GM10847 (cell line): ENCODE data around the gene ABCC1.

Experiments used
- POLR2A ChIP-seq: IDR thresholded peaks from 2 replicates; pipeline ENCODE4 v1.6.1; 2011; ENCODE audit not compliant: insufficient read length; ENCODE audit errors: extremely low read depth

The ABCC1 gene

DNA sequence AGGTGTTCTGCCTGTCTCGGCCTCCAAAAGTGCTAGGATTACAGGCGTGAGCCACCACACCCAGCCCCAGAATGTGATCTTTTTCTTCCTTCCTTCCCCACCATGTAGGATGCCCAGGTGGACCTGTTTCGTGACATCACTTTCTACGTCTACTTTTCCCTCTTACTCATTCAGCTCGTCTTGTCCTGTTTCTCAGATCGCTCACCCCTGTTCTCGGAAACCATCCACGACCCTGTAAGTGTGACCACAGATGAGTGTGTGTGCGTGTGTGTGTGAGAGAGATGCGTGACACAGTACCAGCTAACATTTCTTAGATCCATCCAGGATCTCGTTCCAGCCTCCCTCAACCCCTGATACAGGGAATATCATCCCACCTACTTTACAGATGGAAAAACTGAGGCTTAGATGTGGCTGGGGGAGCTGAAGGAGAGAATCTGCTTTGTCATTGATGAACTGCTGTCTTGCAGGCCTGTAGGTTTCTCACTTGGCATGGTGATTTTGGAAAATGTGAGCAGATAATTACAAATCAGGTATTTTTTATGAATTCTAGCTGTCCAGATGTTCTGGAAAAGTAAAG is 67.1 kb downstream of the ABCC1 start:
- TF ChIP-seq POLR2A: no peak

DNA sequence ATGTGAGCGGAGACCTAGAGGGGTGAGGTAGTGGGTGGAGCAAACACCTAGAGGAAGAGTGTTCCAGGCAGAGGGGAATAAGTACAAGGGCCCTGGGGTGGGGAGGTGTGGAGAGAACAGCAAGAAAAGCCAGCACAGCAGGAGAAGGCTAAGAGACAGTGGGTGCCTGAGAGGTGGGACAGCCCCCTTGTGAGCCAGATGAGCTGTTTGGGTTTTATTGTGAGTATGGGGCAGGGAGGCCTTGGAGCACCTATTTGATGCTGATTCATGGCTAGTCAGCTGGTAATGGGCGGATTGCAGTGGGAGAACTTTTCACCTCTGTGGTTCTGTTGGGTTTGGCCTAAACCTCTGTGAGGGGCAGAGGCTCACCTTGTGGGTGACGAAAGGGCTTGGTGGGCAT is 68.4 kb downstream of the ABCC1 start:
- no peak for TF ChIP-seq POLR2A

DNA sequence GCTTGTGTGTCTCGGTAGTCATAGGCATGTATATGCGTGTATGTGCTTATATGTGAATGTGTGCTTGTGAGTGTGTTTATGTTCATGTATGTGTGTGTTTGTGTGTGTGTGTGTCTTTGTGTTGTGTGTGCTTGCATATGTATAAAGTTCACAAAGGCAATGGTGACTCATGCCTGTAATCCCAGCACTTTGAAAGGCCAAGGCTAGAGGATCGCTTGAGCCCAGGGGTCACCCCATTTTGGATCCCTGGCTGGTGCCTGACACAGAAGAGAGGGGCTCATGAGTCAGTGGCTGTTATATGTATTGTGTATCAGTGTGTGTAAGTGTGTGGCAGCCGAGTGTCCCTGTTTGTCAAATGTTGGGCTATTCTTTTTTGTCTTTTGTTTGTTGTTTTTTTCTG is 69.3 kb downstream of the ABCC1 start:
- TF ChIP-seq POLR2A: no peak

DNA sequence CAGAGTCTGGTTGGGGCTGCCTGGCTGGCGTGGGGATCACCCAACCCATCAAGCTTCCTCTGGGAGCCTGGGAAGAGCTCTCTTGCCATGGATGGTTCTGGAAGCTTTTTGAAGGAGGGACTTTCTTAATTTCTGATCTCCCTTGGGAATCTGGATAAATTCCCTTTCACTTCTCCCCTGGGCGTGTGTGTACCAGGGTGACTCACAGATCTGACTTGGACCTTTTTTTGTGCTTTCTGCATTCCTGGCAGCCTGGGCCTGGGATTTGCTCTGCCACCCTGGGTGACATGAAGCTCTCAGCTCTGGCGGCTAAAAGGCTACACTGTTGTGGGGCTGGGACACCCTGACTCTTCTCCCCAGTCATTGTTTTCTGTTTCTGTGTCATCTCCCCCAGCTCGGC is 70.1 kb downstream of the ABCC1 start:
- no peak for TF ChIP-seq POLR2A

DNA sequence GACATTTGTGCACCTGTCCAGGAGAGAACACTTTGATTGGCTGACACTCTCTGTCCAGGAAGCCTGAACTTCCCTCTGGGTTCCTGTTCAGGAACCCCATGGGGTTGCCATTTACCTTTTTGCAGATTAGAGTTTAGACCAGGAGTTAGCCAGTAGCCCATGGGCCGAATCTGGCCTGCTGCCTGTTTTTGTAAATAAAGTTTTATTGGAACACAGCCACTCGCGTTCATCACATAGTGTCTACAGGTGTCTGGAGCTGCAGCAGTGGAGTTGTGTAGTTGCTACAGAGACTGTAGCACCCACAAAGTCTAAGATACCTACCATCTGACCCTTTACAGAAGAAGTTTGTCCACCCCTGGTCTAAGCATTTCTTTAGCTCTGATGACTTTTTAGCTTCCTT is 70.9 kb downstream of the ABCC1 start:
- TF ChIP-seq POLR2A: no peak

DNA sequence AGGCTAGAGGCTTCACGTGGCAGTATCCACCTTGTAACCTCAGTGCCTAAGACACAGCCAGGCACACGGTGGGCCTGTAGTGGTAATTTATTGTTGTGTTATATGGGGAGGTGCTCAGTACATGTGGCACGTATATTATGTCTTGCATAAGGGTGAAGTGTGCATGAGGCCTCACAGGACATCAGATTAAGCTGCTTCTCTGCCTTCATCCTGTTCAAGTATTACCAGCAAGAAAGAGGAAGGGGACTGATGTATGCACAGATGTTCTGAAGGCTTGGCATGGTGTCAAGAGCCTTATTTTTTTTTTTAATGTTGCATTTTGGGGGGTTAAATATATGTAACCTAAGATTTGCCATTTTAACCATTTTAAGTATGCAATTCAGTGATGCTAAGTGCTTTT is 71.6 kb downstream of the ABCC1 start:
- TF ChIP-seq POLR2A: no peak

DNA sequence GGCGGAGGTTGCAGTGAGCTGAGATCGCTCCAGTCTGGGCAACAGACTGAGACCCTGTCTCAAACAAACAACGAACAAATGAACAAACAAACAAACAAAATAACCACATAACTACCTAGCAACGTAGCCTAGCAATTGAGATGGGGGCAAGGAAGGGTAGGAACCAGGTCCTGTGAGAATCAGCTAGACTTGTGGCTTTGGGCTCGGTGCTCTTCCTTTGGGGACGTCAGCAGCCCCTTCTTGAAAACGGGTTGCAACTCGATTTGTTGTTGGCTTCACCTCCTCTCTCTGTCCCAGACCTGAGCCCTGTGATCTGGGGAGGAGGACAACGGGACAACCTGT is 72.2 kb downstream of the ABCC1 start:
- no peak for TF ChIP-seq POLR2A

DNA sequence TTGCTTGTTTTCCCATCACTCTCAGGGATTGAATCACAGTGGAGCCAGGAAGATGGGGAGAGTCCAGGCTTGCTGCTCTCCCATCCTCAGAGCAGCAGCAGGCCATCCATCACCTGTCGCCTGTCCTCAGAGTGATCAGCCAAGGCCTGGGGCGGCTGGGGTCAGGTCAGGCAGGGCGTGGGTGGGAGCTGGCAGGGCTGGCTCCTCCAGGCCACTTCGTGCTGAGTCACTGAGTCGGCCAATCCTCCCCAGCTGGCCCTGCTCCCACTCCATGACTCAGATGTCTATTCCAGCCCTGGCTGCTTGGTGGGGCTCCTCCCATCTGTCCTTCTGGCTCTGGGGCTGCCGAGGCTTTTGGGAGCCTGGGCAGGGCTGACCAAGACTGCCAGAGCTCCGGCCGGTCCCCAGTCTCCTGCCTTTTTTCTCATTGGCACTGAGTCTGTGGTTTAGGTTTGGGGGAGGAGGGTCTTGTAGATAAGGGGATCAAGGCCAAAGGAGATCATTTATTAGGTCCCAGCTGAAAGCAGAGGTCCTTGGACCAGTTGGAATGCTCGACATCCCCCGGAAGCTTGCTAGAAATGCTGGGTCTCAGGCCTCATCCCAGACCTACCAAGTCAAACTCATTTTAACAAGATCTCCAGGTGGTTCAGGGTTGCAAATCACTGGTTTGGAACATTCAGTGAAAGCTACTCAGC is 72.7 kb downstream of the ABCC1 start:
- no peak for TF ChIP-seq POLR2A

DNA sequence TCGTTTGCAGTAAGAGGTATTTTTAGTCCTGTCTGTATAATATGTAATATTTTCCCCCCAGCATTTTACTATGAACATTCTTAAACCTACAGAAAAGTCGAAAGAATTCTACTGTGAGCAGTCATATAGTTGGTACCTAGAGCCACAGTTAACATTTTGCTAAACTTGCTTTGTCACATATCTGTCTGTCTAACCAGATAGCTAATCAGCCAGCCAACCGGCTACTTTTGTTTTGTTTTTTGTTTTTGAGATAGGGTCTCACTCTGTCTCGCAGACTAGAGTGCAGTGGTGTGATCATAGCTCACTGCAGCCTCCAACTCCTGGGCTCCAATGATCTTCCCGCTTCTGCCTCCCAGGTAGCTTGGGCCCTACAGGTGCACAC is 73.3 kb downstream of the ABCC1 start:
- TF ChIP-seq POLR2A: no peak

DNA sequence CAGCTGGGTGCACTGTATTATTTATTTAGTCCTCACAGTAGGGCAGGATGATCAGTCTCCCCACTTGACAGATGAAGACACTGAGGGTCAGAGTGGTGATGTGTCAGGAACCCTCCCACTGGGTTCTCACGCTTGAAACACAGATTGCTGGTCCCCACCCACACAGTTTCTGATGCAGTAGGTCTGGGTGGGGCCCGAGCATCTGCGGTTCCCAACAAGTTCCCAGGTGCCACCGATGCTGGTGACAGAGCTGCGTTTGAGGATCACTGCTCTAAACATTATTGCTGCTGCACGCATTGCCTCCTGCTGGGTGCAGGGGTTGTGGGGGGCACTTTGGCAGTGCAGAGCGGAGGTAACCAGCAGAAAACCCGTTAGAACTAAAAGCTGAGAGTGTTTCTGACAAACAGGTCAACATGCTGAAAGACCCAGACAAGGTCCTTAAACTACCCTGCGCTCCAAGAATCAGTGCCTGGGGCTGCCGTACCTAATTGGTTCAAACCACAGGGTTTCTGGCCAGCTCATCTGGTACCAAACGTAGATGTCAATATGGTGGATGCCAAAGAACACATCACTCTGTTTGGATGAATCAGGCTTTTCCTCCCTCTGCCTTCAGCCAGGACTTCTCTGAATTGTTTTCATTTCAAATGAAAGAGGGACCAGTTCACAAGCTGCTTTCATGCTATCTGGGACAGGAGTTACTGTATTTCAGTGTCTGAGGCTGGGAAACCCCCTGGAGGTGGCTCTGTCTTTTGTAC is 76.0 kb downstream of the ABCC1 start:
- no peak for TF ChIP-seq POLR2A

DNA sequence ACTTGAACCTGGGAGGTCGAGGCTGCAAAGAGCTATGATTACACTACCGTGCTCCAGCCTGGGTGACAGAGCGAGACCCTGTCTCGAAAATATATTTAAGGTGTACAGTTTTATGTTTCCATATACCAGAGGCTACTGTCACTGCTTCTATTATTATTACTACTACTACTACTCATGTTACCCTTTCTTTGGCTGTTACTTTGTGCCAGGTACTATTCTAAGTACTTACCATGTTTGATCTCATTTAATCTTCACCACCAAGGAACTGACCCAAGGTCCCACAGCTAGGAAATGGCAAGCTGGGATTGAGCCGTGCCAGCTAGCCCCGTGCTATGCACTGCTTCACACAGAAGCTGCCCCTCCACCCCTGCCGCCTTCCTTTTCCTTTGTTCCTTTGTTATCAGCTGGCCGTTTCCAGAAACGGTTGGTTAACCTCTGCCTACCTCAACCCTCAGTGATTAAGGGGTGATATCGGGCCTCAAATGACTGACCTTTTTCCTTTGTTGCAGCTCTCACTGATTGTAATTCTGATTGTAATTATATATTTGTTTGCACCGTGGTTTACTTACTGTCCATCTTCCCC is 78.4 kb downstream of the ABCC1 start:
- TF ChIP-seq POLR2A: no peak

DNA sequence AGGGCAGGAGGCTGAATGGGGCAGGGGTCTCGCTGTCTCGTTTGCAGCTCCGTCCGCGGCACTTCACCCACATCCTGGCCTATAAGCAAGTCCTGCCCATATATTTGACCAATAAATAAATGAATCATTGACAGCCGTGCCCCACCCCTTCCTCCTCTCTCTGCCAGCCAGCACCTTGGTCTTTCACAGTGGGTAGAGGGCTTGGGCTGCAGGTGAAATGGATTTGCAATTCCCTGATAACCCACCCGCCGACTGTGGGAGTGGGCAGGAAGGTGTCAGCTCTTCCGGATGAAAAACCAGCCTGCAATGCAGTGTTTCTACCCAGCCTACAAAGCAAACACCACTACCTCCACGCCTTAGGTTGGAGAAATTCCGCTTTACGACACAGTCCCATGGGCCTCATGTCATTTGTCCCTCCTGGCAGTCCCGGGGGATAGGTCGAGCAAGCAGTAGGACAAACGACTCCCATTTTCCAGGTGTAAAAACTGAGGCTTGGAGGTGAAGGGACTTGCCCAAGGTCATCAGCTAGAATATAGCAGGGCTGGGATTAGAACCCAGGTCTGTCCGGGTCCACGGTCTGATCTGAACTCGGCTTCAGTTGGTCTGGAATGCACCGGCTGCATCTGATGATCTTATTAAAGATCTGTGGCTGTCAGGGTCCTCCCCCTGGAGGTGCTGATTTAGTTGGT is 79.0 kb downstream of the ABCC1 start:
- TF ChIP-seq POLR2A: no peak

DNA sequence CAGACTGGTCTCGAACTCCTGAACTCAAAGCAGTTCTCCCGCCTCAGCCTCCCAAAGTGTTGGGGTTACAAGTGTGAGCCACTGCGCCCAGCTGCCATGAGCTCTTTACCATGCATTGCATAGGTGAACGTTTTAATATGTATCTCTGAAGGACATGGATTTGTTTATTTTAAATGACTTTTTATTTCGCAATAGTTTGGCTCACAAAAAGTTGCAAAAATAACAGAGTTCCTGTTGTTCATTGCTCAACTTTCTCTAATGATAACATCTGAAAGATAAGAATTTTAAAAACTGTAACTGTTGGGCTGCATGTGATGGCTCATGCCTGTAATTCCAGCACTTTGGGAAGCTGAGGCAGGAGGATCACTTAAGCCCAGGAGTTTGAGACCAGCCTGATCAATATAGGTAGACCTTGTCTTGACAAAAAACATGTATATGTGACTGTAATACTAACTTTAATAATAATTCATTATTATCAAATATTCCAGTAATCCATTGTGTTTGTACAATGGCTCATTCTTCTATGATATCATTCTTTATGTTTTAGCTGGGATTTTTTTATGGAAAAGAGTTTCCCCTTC is 80.1 kb downstream of the ABCC1 start:
- TF ChIP-seq POLR2A: no peak

DNA sequence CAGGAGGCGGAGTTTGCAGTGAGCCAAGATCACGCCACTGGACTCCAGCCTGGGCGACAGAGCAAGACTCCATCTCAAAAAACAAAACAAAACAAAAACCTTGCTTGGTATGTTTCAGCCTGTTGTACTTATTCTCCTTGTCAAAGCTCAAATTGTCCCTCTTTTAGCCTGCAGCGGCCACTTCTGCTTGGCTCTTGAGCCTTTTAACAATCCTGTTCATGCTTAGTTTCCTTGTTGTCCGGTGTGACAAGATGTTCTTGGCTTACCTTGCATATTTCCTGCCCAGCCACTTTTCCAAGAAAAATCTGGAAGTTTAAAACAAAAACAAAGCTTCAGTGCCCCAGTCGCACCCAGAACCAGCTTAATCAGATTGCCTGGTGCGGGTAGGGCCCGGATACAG is 81.0 kb downstream of the ABCC1 start:
- no peak for TF ChIP-seq POLR2A

DNA sequence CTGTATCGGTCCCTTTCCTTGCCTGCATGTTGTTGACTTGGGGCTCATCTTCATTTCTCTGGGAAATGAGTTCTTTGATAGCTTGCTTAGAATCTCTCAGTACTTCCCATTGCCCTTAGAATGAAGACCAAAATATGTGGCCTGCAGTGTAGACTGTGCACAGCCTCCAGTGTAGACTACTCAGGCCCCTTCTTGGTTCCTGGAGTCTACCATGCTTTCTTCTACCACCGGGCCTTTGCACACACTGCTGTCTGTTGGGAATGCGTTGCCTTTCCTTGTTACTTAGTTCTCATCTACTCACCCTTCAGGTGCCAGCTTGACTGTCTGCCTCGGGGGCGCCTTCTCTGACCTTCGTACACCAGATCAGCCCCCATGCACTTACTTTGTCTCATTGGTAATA is 82.0 kb downstream of the ABCC1 start:
- no peak for TF ChIP-seq POLR2A
